HG02642 (cell line): Measurements from ENCODE around the gene GPR107.
"Not testable (repeated sequence)": the region's sequence is repeated elsewhere in the genome, so short reads cannot be mapped to it uniquely, and the experiment has no call there.

Experiments used
- ATAC-seq: cut with Tn5 transposase; IDR thresholded peaks from one replicate; pipeline ENCODE4 v1.9.1; 2021; ENCODE audit warnings: mild to moderate bottlenecking; ENCODE audit not compliant: unreplicated experiment, poor library complexity

The GPR107 gene

DNA sequence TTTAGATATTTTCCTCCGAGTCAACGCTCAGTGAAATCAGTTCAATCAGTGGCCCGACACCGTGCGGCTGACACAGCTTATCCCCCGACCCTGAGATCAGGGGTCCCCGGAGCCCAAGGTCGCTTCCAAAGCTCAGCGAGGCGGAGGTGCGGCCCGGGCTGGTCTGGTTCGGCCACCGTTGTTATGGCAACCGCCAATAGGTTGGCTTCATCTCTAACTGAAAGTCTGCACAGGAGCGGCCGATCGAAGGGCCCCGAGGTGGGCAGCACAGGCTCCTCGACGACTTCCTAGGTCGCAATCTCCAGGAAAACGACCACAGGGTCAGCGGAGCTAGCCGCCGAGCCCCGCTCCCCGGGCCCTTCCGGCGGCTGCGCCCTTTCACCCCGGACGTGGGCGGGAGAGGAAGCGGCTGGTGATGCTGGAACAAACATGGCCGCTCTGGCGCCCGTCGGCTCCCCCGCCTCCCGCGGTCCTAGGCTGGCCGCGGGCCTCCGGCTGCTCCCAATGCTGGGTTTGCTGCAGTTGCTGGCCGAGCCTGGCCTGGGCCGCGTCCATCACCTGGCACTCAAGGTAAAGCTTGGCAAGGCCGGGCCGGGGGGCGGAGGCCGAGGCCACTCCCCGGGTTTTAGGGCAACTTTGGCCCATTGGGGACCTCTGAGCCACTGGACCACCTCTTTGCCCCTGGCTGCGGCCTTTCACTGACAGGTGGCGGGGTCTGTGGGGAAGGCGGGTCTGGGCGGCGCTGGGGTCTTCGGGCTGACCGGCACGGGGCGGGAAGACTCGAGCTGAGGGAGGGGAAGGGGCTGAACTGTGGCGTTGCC, at the start of gene GPR107:
Gene GPR107 (plus strand): TSS at position 403 of the 821 bp plus-strand sequence. CDS start 27 bp downstream, at position 430.
- ATAC-seq: peak; percentile 87

DNA sequence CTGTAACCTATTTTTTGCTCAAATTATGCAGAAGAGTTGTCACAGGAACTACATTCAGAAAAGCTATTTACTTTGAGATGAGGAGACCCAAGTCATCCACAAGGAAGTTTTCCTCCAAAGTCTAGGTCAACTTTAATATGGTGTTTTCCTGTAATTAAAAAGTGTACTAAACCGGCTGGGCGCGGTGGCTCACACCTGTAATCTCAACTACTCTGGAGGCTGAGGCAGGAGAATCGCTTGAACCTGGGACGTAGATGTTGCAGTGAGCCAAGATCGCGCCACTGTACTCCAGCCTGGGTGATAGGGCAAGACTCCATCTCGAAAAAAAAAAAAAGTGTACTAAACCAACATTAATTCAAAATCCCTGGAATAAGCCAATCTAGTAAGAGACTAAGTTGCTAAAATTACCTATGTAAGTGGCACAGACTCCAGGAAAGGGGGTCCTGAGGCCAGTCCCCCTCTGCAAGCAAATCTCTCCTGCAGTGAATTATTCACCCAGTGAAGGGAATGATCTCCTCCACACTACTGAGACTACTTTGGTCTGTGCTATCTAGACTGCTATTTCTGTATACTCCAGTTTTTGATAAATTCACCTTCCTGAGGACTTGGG, 49.7 kb upstream of the GPR107 start:
- no peak for ATAC-seq

DNA sequence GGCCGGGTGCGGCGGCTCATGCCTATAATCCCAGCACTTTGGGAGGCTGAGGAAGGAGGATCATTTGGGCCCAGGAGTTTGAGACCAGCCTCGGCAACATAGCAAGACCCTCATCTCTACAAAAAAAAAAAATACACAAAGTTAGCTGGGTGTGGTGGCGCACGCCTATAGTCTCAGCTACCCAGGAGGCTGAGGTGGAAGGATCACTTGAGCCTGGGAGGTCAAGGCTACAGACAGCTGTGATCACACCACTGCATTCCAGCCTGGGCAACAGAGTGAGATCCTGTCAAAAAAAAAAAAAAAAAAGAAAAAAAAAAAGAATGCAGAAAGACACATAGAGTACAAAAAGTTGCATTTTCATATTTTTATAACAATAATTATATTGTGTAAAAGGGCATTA, 46.8 kb upstream of the GPR107 start:
- not testable (repeated sequence) for ATAC-seq

DNA sequence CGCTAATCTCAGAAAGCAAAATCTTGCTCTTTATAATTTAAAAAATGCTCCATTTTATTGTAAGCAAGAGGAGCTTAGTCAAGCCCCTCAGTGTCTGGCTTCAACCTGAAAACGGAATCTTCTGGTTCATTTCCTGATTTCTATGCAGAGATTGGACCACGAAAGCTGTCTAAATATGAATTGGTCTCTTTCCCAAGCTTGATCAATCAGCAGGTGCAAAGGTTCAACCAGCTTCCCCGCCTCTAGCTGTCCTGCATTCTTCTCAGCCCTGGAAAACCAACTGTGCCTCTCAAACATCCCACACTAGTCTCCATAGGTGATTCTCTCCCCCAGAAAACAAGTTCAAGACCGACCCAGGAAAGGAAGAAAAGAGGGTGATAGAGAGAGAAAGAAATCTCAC, 45.2 kb upstream of the GPR107 start:
- ATAC-seq: no peak

DNA sequence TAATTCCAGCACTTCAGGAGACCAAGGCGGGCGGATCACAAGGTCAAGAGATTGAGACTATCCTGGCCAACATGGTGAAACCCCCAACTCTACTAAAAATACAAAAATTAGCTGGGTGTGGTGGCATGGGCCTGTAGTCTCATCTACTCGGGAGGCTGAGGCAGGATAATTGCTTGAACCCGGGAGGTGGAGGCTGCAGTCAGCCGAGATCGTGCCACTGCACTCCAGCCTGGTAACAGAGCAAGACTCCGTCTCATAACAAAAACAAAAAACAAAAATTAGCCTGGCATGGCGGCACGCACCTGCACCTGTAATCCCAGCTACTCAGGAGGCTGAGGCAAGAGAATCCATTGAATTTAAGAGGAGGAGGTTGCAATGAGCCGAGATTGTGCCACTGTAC, 44.2 kb upstream of the GPR107 start:
- ATAC-seq: not testable (repeated sequence)

DNA sequence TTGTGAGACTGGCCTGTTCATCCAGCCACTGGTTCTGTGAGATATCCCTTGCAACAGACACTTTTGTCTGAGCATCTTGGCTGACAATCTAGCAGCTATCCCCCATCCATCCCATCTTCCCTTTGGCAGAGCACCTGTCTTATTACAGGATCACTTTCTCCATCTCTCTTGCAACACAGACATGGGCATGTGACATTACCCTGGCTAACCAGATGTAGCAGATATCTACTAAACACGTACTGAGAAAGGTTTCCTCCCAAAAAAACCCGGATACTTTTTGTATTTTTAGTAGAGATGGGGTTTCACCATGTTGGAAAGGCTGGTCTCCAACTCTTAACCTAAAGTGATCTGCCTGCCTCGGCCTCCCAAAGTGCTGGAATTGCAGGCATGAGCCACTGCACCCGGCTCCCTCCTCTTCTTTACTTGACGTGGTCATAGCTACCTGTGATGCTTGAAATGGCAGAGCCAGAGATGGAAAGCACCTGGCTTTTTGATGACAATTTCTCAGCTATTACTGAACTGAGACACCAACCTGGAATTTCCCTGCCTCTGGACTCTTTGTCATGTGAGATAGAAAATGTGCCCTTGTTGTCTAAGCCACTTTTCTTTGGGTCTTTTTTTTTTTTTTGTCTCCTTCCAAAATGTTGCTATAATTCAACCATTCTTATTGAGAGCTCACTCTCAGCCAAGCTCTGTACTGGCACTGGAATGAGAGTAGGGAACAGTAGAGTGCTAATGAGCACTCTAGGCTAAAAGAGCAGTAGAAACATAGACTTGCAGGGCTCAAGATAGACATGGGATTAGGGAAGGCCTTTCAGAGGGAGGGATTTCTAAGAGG, 43.3 kb upstream of the GPR107 start:
- ATAC-seq: peak; percentile 48

DNA sequence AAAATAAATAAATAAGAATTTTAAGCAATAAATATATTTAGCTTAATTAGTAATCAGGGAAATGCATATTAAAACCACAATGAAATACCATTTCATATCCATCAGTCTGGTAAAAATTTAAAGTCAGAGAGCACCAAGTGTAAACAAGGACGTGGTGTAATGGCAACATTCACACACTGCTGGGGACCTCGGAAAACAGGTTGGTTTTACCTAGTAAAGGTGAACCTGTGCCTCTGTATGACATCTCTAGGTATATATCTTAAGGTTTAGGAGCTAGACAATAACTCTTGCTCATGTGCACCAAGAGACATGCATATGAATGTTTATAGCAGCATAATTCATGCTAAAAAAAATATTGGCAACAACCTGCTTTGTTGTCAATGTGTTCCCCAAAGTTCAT, 40.4 kb upstream of the GPR107 start:
- ATAC-seq: no peak

DNA sequence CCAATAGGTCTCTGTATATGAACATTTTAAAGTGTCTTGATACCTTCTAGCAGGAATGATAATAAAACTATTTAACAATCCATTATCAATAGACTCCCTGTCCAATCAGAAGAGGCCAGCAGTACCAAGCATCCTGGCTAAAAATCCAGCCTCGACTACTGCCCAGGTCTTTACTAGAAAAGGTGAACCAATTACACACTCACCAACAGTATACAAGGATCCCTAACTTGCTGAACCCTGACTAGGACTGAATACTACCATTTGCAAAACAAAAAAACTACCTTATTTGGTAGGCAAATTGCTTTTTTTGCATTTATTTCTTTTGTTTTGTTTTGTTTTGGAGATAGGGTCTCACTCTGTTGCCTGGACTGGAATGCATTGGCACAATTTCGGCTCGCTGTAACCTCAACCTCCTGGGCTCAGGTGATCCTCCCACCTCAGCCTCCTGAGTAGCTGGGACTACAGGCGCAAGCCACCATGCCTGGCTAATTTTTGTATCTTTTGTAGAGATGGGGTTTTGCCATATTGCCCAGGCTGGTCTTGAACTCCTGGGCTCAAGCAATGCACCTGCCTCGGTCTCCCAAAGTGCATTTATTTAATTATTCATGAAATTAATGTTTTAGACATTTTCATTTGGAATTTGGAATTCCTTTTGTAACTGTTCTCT, 38.2 kb upstream of the GPR107 start:
- ATAC-seq: no peak

DNA sequence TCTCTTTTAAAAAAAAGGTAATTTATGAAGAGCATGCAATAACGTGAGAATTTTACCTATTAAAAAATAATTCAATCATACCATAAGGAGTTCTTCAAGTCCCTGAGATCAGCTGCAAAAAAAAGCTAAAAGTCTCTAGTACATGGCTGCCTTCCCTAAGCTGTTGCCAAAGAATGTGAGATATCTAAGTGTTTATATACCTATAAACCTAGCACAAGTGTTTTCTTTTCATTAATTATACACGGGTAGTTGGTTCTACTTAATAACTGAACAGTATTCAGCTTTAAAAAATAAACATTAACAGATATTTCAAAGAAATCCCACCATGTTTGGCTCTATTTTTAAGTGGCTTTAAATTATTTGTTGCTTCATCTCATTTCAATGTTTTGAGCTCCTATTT, 36.6 kb upstream of the GPR107 start:
- no peak for ATAC-seq

DNA sequence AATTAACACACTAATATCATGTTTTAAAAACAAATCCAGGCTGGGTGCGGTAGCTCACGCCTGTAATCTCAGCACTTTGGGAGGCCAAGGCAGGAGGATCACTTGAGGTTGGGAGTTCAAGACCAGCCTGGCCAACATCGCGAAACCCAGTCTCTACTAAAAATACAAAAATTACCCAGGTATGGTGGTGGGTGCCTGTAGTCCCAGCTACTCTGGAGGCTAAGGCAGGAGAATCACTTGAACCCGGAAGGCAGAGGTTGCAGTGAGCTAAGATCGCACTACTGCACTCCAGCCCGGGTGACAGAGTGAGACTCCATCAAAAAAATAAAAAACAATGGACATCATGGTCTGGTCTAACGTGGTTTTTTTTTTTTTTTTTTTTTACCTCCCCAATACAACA, 36.2 kb upstream of the GPR107 start:
- not testable (repeated sequence) for ATAC-seq

DNA sequence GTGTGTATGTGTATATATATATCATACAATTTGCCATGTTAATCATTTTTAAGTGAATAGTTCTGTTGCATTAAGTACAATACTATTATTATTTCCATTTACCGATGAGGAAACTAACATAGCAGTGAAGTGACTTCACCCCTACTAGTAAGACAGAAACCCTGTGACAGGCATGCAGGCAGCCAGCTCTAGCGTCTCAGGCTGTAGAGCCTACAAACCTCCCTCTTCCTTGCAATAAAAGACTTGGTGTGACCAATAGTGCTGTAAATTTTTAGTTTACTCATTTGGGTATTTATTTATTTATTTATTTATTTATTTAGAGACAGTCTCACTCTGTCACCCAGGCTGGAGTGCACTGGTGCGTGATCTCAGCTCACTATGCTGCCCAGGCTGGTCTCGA, 35.4 kb upstream of the GPR107 start:
- ATAC-seq: no peak

DNA sequence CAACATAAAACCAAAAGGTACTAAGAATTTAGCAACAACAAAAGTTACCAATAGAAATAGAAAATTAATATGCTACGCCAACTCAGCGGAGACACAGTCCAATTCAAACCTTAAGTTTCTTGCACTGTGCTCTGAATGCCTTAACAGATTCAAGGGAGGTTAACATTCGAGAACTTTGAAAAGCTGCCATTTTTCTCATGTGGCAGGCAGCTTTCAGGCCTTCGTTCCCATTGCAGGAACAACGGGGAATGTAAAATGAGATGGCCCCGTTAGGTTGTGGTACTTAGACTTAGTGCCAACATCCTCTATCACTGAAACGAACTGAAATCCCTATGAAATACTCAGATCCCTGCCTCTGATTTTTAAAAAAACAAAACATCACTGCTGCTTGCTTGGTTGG, 33.1 kb upstream of the GPR107 start:
- ATAC-seq: no peak

DNA sequence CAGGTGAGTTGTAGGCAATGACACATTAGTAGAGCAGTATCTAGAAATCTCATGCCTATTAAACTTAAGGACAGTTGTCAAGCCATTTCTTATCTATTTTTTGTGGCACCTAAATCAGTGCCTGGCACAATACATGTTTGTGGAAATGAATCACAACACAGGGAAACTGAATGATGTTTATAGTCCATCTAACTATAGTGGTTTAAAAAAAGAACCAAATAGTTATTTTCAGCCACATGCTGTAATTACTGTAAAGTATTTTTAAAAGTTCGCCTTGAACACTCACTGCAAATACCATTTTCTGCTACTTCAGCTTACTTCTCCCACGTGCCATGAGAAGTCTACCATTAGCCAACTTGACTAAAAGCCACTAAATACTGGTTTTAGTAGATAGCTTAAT, 32.6 kb upstream of the GPR107 start:
- ATAC-seq: no peak

DNA sequence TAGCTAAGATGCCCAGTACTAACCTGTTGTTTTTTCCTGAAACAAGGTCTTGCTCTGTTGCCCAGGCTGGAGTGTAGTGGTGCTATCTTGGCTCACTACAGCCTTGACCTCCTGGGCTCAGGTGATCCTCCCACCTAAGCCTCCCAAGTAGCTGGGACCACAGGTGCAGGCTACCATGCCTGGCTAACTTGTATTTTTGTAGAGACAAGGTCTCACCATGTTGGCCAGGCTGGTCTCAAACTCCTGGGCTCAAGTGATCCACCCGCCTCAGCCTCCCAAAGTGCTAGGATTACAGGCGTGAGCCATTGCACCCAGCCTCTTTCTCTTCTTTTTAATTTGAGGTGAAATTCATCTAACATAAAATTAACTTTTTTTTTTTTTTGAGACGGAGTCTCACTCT, 31.9 kb upstream of the GPR107 start:
- ATAC-seq: not testable (repeated sequence)

DNA sequence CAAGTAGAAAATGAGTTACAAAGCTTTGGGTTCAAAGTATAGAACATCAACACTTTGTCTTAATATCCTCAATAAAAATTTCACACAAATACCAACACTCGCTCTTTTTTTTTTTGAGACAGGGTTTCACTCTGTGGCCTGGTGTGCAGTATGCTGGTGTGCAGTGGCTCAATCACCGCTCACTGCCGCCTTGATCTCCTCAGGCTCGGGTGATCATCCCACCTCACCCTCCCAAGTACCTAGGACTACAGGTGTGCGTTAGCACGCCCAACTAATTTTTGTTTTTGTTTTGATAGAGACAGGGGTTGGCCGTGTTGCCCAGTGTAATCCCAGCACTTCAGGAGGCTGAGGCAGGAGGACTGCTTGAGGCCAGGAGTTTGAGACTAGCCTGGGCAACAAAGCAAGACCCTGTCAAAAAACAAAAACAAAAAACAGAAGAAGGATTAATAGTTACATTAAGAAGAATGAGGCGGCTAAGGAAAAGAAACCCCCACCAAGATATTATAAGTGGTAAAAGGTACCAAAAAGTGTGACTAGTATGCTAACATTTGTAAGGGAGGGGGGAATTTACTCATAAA, 31.1 kb upstream of the GPR107 start:
- ATAC-seq: peak; percentile 23

DNA sequence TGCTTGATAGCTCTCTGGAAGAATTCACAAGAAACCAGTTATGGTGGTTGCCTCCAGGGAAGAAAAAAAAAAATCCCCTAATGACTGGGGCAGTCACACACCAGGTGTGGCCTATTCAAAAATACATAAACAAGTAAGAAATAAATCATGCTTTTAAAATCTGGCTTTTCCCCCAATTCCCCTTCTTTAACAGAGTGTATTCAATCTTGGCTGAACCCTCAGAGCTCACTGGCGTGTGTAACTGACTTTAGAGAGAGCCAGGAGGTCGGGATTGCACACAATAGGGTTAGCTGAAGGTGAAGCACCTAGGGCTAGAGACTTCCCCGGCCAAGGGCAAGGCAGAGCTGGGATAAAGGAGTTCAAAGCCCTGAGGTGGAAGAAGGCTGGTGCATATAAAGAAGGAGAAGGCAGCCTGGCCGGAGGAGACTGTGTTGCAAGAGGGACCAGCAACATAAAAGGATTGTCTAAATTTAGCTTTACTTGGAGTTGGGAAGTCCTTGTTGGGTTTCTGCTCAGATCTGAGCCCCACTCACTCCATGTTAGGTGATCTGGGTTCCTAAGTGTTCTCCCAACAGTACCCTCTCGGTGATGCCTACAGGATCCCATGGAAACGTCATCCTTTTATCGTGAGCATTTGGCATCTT, 30.4 kb upstream of the GPR107 start:
- ATAC-seq: peak; percentile 59

DNA sequence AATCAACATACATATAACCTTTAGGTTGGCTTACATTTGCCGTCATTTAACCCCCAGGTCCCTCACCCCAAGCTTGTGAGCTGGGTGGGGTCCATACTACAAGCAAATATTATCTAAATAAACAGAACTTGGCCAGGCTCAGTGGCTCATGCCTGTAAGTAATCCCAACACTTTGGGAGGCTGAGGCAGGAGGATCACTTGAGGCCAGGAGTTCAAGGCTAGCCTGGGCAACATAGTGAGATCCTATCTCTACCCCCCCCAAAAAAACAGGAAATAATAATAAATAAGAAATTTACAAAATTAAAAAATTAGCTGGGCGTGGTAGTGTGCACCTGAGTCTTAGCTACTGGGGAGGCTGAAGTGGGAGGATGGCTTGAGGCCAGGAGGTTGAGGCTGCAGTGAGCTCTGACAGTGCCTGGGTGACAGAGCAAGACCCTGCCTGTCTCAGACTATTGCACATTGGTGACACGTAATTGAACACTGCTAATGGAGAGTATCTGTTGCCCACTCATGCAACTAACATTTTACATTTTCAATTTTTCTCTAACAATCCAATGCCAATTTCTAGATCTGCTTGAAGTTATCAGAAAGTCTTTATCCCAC, 29.6 kb upstream of the GPR107 start:
- no peak for ATAC-seq

DNA sequence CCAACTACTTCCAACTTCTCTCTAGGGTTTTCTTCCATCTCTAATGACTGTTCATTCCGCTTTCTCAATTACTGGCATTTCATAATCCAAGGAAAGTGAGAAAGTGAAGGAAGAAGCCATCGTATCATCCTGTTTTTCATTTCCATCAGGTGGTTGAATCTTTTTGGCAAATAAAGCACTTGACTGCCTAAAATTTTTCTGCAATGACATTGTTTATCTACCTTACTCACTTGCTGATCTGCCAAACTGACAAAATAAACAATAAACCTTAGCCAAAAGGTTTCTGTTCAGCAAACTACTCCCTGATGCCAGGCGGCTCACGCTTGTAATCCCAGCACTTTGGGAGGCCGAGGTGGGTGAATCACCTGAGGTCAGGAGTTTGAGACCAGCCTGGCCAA, 29.1 kb upstream of the GPR107 start:
- ATAC-seq: no peak

DNA sequence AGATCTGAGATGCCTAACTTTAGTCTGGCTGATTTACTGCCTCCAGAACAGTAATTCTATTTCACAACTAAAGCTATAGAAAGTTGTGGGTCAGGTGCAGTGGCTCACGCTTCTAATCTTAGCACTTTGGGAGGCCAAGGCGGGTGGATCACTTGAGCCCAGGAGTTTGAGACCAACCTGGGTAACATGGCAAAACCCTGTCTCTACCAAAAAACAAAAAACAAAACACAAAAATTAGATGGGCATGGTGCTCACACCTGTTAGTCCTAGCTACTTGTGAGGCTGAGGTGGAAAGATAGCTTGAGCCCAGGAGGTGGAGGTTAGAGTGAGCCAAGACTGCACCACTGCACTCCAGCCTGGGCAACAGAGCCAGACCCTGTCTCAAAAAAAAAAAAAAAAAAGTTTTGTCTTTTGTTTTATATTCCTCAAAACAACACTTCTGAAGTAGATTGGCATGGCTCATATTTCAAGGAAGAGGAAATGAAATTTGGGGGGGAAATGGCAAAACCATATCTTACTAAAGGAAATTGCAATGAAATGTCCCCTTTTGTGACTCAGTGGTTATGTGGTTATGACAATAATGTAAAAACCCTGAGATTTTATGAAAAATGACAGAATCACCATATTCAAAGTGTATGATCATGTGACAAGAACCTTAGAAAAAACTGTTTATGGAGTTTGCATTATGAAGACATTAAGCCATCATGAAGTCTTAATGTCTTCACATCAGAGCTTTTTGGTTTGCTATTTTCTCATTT, 26.9 kb upstream of the GPR107 start:
- no peak for ATAC-seq
